Esophagus (tissue), 2 donors: Measurements from ENCODE around the gene ITGA4. TPM values are rescaled to one million over a fixed set of nuclear protein-coding genes. Genes with fewer than 3 reads are reported as not detected.

Experiments
- H3K27ac ChIP-seq, 2 donors: one replicate each; pipeline ENCODE4 v1.5.1; 2013; ENCODE audit warnings: low read depth in 2 of 2, mild to moderate bottlenecking in 2 of 2, inconsistent platforms in 1 of 2, low read length in 1 of 2, moderate library complexity in 1 of 2
- H3K27me3 ChIP-seq, 2 donors: one replicate each; pipeline ENCODE4 v1.6.1; 2013; ENCODE audit warnings: low read length in 2 of 2, control low read depth in 1 of 2, mild to moderate bottlenecking in 1 of 2; ENCODE audit not compliant: insufficient read depth in 2 of 2, control insufficient read depth in 1 of 2
- H3K36me3 ChIP-seq, 2 donors: one replicate each; pipeline ENCODE4 v1.6.1; 2013; ENCODE audit warnings: low read length in 1 of 2; ENCODE audit not compliant: control insufficient read depth in 2 of 2, insufficient read depth in 2 of 2
- H3K4me1 ChIP-seq, 2 donors: one replicate each; pipeline ENCODE4 v1.6.1; 2013; ENCODE audit warnings: low read length in 1 of 2; ENCODE audit not compliant: control insufficient read depth in 2 of 2, insufficient read depth in 2 of 2
- H3K4me3 ChIP-seq, 2 donors: one replicate each; pipeline ENCODE4 v1.5.1; 2013; ENCODE audit warnings: low read length in 2 of 2, mild to moderate bottlenecking in 2 of 2, low read depth in 1 of 2, moderate library complexity in 1 of 2
- H3K9me3 ChIP-seq, 2 donors: one replicate each; pipeline ENCODE4 v1.6.1; 2013; ENCODE audit warnings: mild to moderate bottlenecking in 2 of 2, low read depth in 1 of 2, low read length in 1 of 2, moderate library complexity in 1 of 2; ENCODE audit not compliant: control insufficient read depth in 2 of 2, insufficient read depth in 1 of 2
- WGBS, 2 donors: extraction: QIAGEN DNeasy Blood & Tissue Kit; methylation state at CpG; one replicate each; pipeline ENCODE4 v1.1.7; 2013; 5-methylcytosine and 5-hydroxymethylcytosine counted together
- polyA plus RNA-seq, 2 donors: library from polyadenylated mRNA; stranded (reverse); fragments of 200-250 nt; gene quantifications; one replicate each; pipeline ENCODE4 v1.2.3, GENCODE V29; 2013
- donor health status: healthy with polysubstance abuse.
- donor health status: Bipolar disorder and iron deficiency.

The ITGA4 gene
- polyA plus RNA-seq, 2 donors, result 0.22 to 0.45 TPM

- no peaks in the 10 kb centered on the region for H3K27me3 ChIP-seq
- 3% methylated on average over 44 to 45 of the region's 45 CpGs for WGBS, 2 donors
- H3K27ac ChIP-seq, result peak overlapping the region; percentile 56 to 60
Observed at GRCh38 chr2:181457741-181458425, 697 bp downstream of the ITGA4 start.

DNA sequence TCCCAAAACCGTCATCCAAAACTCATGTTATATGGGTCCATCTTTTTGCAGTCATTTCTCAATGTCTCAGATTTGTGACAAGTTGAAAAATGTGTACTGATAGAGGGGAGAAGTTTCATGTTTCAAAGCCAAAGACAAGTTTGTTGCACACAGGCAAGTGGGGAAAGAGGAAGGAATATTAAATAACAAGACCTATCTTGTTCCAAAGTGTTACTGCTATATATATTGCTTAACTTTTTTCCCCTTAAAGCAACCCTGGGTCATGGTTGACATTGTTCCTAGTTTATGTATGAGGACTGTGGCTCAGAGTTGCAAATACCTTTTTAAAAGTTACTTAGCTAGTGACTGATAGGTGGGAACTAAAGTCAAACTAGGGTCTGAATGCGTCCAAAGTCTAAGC lies 1.7 kb downstream of the ITGA4 start:
- Histone ChIP-seq H3K27ac (no peak overlapping the region), H3K27me3 (no peaks in the 10 kb centered on the region), H3K4me3 (no peak overlapping the region), H3K36me3 (no peaks in the 10 kb centered on the region), H3K9me3 (no peaks in the 10 kb centered on the region), H3K4me1 (peaks cover 8 to 9% of the 10 kb centered on the region in 2 donors)
- 69 to 75% methylated on average over 2 of the region's 2 CpGs for WGBS, 2 donors

More at GRCh38 chr2:181457741-181458425, 697 bp downstream of the ITGA4 start:
- H3K9me3 ChIP-seq, result no peaks in the 10 kb centered on the region
- peaks cover 8 to 9% of the 10 kb centered on the region in 2 donors for H3K4me1 ChIP-seq
- H3K4me3 ChIP-seq, result peak overlapping the region; percentile 50 to 59
- no peaks in the 10 kb centered on the region for H3K36me3 ChIP-seq

GRCh38 chr2:181459621-181460021 lies 2.4 kb downstream of the ITGA4 start:
- no peaks in the 10 kb centered on the region for H3K36me3 ChIP-seq
- no peak overlapping the region for H3K4me3 ChIP-seq
- no peaks in the 10 kb centered on the region for H3K9me3 ChIP-seq
- no peaks in the 10 kb centered on the region for H3K27me3 ChIP-seq
- peaks cover 8 to 9% of the 10 kb centered on the region in 2 donors for H3K4me1 ChIP-seq
- WGBS, 2 donors, result 15 to 19% methylated on average over 1 of the region's 1 CpG
- no peak overlapping the region for H3K27ac ChIP-seq

- 75 to 76% methylated on average over 7 of the region's 7 CpGs for WGBS, 2 donors
- no peaks in the 10 kb centered on the region for H3K36me3 ChIP-seq
- no peaks in the 10 kb centered on the region for H3K27me3 ChIP-seq
- no peak overlapping the region for H3K4me3 ChIP-seq
- peaks cover 8 to 9% of the 10 kb centered on the region in 2 donors for H3K4me1 ChIP-seq
- no peak overlapping the region for H3K27ac ChIP-seq
- H3K9me3 ChIP-seq, result no peaks in the 10 kb centered on the region
Observed at GRCh38 chr2:181461056-181461997, 4.1 kb downstream of the ITGA4 start.

DNA sequence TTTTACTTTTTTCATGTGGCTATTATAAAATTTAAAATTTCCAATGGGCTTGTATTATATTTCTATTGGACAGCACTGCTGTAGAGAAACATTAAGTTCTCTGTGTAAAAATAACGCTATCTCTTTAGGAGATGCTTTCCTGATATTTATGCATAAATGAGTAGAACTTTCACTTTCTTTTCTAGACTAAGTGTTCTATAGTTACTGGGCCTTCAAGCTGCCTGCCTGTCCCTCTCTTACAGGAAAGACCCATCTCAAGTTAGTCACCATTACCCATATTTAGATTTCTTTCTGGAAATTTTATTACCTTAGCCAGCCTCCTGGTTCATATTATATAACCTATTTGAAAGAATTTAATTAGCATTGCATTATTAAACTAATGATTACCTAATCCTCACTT lies 4.8 kb downstream of the ITGA4 start:
- H3K9me3 ChIP-seq, result no peaks in the 10 kb centered on the region
- H3K27me3 ChIP-seq, result no peaks in the 10 kb centered on the region
- peaks cover 8 to 9% of the 10 kb centered on the region in 2 donors for H3K4me1 ChIP-seq
- H3K27ac ChIP-seq, result no peak overlapping the region
- no peaks in the 10 kb centered on the region for H3K36me3 ChIP-seq
- no peak overlapping the region for H3K4me3 ChIP-seq
- WGBS, 2 donors, result 42 to 49% methylated on average over 1 of the region's 1 CpG

DNA sequence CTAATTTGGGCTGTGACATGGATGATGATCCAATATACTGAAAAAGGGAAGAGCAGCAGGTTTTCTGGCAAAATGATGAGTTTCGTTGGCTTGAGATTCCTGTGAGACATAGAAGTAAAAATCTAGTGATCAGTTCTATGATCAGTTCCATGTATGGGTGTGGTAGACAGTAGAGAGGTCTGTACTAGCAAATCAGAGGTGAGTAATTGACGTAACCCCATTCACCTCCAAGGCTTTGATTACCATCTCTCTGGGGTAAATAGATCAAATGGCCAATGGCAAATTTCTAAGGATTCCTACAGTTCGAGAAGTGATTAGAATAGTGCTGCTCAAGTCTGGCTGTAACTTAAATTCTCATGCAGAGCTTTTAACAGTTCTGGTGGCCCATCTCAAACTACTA lies 6.4 kb downstream of the ITGA4 start:
- no peaks in the 10 kb centered on the region for H3K27me3 ChIP-seq
- H3K27ac ChIP-seq, result no peak overlapping the region
- no peaks in the 10 kb centered on the region for H3K4me1 ChIP-seq
- H3K36me3 ChIP-seq, result no peaks in the 10 kb centered on the region
- H3K9me3 ChIP-seq, result no peaks in the 10 kb centered on the region
- no peak overlapping the region for H3K4me3 ChIP-seq
- WGBS, 2 donors, result 81 to 90% methylated on average over 3 of the region's 3 CpGs

GRCh38 chr2:181464966-181465365 lies 7.8 kb downstream of the ITGA4 start:
- H3K27ac ChIP-seq, result no peak overlapping the region
- H3K4me1 ChIP-seq, result no peaks in the 10 kb centered on the region
- no peak overlapping the region for H3K4me3 ChIP-seq
- H3K27me3 ChIP-seq, result no peaks in the 10 kb centered on the region
- no peaks in the 10 kb centered on the region for H3K9me3 ChIP-seq
- 60 to 62% methylated on average over 2 of the region's 2 CpGs for WGBS, 2 donors
- no peaks in the 10 kb centered on the region for H3K36me3 ChIP-seq

DNA sequence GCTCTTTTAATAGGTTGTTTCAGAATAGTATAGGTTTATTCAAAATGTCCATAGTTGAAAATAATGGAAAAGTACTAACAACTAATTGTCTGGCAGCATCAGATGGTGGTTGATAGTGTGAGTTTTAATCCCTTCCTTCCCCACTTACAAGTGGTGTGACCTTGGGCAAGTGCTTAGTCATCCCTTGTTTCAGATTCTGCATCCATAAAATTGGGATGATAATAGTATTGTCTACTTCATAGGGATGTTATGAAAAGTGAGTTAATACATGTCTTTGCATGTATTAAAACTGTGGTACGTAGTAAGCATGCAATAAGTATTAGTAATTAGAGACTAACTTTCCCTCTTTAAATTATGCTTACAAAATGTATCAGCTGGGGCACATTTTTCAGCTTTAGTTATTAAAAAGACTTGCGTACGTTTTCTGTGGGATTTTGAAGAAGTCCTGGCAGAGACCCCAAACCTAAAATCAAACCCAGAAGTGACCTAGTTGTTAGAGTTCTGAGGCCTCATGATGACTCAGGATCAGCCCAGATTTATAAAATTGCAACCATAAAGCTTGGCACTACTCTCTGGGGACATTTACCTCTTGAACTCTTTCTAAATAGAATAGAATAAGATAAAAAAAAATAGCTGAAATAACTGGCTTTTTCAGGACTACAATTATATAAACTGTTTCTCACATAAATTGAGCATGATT lies 8.6 kb downstream of the ITGA4 start:
- Histone ChIP-seq H3K9me3 (no peaks in the 10 kb centered on the region), H3K4me3 (no peak overlapping the region), H3K27ac (no peak overlapping the region), H3K27me3 (no peaks in the 10 kb centered on the region), H3K36me3 (no peaks in the 10 kb centered on the region), H3K4me1 (no peaks in the 10 kb centered on the region)
- WGBS, 2 donors, result 61 to 71% methylated on average over 3 of the region's 3 CpGs
